Mesenchymal stem cell (in vitro differentiated cells and primary cell): ENCODE results near the gene SMAP1.

ENCODE experiments used
- DNase-seq: peaks from one replicate; pipeline ENCODE4 v3.0.0-alpha.2; 2013
- H2AFZ ChIP-seq: one replicate; pipeline ENCODE4 v1.6.1; 2013; ENCODE audit warnings: low read depth, mild to moderate bottlenecking, control low read depth, inconsistent platforms, low read length, moderate library complexity
- H2AK5ac ChIP-seq: 2 replicates; pipeline ENCODE4 v1.6.1; 2013; ENCODE audit warnings: low read length, moderate library complexity, mild to moderate bottlenecking, inconsistent platforms; ENCODE audit not compliant: severe bottlenecking
- H2BK120ac ChIP-seq: one replicate; pipeline ENCODE4 v1.6.1; 2013; ENCODE audit warnings: low read depth, mild to moderate bottlenecking, inconsistent platforms, low read length, moderate library complexity
- H2BK12ac ChIP-seq, 2 experiments: one replicate each; pipeline ENCODE4 v1.6.1; 2013; ENCODE audit warnings: inconsistent platforms in 2 of 2, low read length in 2 of 2, mild to moderate bottlenecking in 2 of 2, moderate library complexity in 2 of 2, control low read depth in 1 of 2
- H2BK15ac ChIP-seq: one replicate; pipeline ENCODE4 v1.6.1; 2013; ENCODE audit warnings: mild to moderate bottlenecking, low read depth, inconsistent platforms; ENCODE audit not compliant: poor library complexity, severe bottlenecking
- H2BK5ac ChIP-seq: 2 replicates; pipeline ENCODE4 v1.6.1; 2013; ENCODE audit warnings: low read depth, mild to moderate bottlenecking, low read length, control low read depth, inconsistent platforms; ENCODE audit not compliant: poor library complexity, severe bottlenecking
- H3K14ac ChIP-seq, 2 experiments: one replicate each; pipeline ENCODE4 v1.6.1; 2013; ENCODE audit warnings: inconsistent platforms in 2 of 2, low read length in 2 of 2, control low read depth in 1 of 2, mild to moderate bottlenecking in 1 of 2, moderate library complexity in 1 of 2
- H3K18ac ChIP-seq, 2 experiments: one replicate each; pipeline ENCODE4 v1.6.1; 2013; ENCODE audit warnings: inconsistent platforms in 2 of 2, low read length in 2 of 2, control low read depth in 1 of 2, low read depth in 1 of 2, mild to moderate bottlenecking in 1 of 2
- H3K23ac ChIP-seq, 2 experiments: one replicate each; pipeline ENCODE4 v1.6.1; 2013; ENCODE audit warnings: inconsistent platforms in 2 of 2, low read length in 2 of 2, mild to moderate bottlenecking in 2 of 2, moderate library complexity in 2 of 2, control low read depth in 1 of 2
- H3K27ac ChIP-seq: 2 replicates; pipeline ENCODE4 v1.5.1; 2013; ENCODE audit warnings: mild to moderate bottlenecking, moderate library complexity, low read length, control low read depth, inconsistent platforms; ENCODE audit not compliant: poor library complexity, severe bottlenecking
- H3K27me3 ChIP-seq, 2 experiments: 2 replicates each; pipeline versions ENCODE4 v1.6.1 to v1.7.0; 2013; ENCODE audit warnings: low read length in 2 of 2, mild to moderate bottlenecking in 2 of 2, moderate library complexity in 2 of 2, control low read depth in 1 of 2, inconsistent platforms in 1 of 2; ENCODE audit not compliant: control insufficient read depth in 1 of 2, insufficient read depth in 1 of 2
- H3K36me3 ChIP-seq, 2 experiments: 2 replicates each; pipeline versions ENCODE4 v1.6.1 to v1.7.0; 2013; ENCODE audit warnings: low read length in 2 of 2, control low read depth in 1 of 2, inconsistent platforms in 1 of 2, low read depth in 1 of 2, mild to moderate bottlenecking in 1 of 2; ENCODE audit not compliant: insufficient read depth in 2 of 2, control insufficient read depth in 1 of 2
- H3K4ac ChIP-seq, 2 experiments: one replicate each; pipeline ENCODE4 v1.6.1; 2013; ENCODE audit warnings: inconsistent platforms in 2 of 2, low read length in 2 of 2, mild to moderate bottlenecking in 2 of 2, moderate library complexity in 2 of 2, control low read depth in 1 of 2, low read depth in 1 of 2
- H3K4me1 ChIP-seq: 2 replicates; pipeline ENCODE4 v1.6.1; 2013; ENCODE audit warnings: low read depth, low read length, control low read depth; ENCODE audit not compliant: control insufficient read depth, insufficient read depth
- H3K4me2 ChIP-seq: 2 replicates; pipeline ENCODE4 v1.6.1; 2013; ENCODE audit warnings: low read length, mild to moderate bottlenecking, inconsistent platforms; ENCODE audit not compliant: poor library complexity, severe bottlenecking
- H3K4me3 ChIP-seq, 2 experiments: 2 replicates each; pipeline versions ENCODE4 v1.5.1 to v1.7.0; 2013; ENCODE audit warnings: low read length in 2 of 2, mild to moderate bottlenecking in 2 of 2, control low read depth in 1 of 2, low read depth in 1 of 2; ENCODE audit not compliant: insufficient read depth in 1 of 2
- H3K79me1 ChIP-seq: replicated peaks from 2 replicates; pipeline ENCODE4 v1.6.1; 2013; ENCODE audit warnings: mild to moderate bottlenecking, control low read depth, low read length, inconsistent platforms; ENCODE audit not compliant: poor library complexity, severe bottlenecking
- H3K9ac ChIP-seq: 2 replicates; pipeline ENCODE4 v1.7.0; 2013; ENCODE audit warnings: mild to moderate bottlenecking, low read length, moderate library complexity
- H3K9me3 ChIP-seq: 2 replicates; pipeline ENCODE4 v1.7.0; 2013; ENCODE audit warnings: mild to moderate bottlenecking, low read length; ENCODE audit not compliant: control insufficient read depth
- H4K8ac ChIP-seq: one replicate; pipeline ENCODE4 v1.6.1; 2013; ENCODE audit warnings: inconsistent platforms, mild to moderate bottlenecking, low read length, moderate library complexity
- H4K91ac ChIP-seq: one replicate; pipeline ENCODE4 v1.6.1; 2013; ENCODE audit warnings: mild to moderate bottlenecking, low read length, inconsistent platforms
- WGBS: methylation state at CpG from one replicate; pipeline ENCODE4 v1.1.7; 2013; ENCODE audit warnings: mixed read lengths; 5-methylcytosine and 5-hydroxymethylcytosine counted together

Gene SMAP1

DNA sequence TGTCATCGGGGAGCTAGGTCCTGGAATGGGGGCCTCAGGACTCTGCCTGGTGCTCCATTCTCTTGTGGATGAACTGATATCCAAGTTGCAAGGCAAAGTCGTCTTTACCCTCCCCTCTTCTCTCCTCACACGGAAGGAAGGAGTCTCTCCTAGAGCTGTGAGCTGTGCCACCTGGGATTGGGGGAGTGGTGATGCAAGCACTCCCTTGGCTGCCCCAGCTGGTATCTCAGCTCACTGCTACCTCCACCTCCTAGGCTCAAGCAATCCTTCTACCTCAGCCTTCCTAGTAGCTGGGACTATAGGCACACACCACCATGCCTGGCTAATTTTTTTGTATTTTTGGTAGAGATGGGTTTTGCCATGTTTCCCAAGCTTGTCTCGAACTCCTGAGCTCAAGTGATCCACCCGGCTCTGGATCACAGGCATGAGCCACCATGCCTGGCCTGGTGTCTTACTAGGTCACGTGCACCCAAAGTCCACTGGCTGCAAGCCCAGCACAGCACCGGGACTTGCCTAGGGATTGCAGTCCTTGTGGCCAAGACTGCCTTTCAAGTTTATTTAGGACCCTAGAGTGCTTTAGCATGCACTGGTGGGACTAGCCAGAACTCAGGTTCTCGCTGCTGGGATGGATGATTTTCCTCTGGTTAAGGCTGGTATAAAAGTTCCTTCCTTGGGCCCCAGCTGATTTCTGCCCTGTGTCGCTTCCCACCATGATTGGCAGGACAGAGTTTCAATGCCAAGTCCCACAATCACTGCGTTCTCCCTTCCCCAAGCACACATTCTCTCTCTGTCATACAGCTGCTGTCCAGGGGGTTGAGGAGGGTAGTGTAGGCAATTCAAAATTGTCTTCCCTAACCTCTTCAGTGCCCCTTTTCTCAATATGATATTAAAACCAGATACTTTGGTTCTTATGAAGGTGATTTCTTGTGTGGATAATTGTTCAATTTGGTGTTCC lies 33.5 kb downstream of the SMAP1 start:
- no peak overlapping the region for H2BK5ac ChIP-seq
- no peak overlapping the region for H3K4ac ChIP-seq
- H3K14ac ChIP-seq, result no peak overlapping the region
- no peak overlapping the region for H3K27ac ChIP-seq
- no peak overlapping the region for H2AK5ac ChIP-seq
- H4K91ac ChIP-seq, result no peak overlapping the region
- H2BK15ac ChIP-seq, result no peak overlapping the region
- no peaks in the 10 kb centered on the region for H3K9me3 ChIP-seq
- WGBS, result 92% methylated on average over 8 of the region's 10 CpGs
- H3K23ac ChIP-seq, result no peak overlapping the region
- H3K4me2 ChIP-seq, result no peak overlapping the region
- no peak for DNase-seq
- no peaks in the 10 kb centered on the region for H3K4me1 ChIP-seq
- no peak overlapping the region for H2BK120ac ChIP-seq
- H3K36me3 ChIP-seq, result peaks cover 9 to 19% of the 10 kb centered on the region in 2 experiments
- H3K18ac ChIP-seq, result no peak overlapping the region
- peaks cover 28% of the 10 kb centered on the region for H3K79me1 ChIP-seq
- no peak overlapping the region for H3K4me3 ChIP-seq
- no peak overlapping the region for H3K9ac ChIP-seq
- H2AFZ ChIP-seq, result no peak overlapping the region
- no peak overlapping the region for H2BK12ac ChIP-seq
- H4K8ac ChIP-seq, result no peak overlapping the region
- no peaks in the 10 kb centered on the region for H3K27me3 ChIP-seq

DNA sequence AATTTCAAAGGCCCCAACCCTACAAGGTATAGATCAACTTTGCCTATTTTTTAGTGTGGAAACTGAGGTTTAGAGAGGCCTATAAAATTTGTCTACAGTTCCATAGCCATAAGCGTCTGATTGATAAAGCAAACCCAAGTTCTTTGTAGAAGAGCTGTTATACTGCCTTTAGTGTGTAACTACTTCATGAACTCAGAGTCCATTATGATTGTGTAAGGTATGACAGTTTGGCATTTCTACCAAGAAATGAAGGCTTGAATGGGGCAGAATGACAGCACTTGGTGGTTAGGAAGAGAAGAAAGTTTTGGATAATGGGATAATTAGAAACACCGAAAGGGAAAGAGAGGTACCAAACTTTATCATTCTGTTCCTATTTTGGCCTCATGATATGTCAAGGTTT lies 38.1 kb downstream of the SMAP1 start:
- no peak overlapping the region for H2AFZ ChIP-seq
- H3K36me3 ChIP-seq, result peaks cover 0 to 2% of the 10 kb centered on the region in 2 experiments
- H4K8ac ChIP-seq, result no peak overlapping the region
- WGBS, result 100% methylated on average over 2 of the region's 2 CpGs
- no peak overlapping the region for H2BK12ac ChIP-seq
- H3K14ac ChIP-seq, result no peak overlapping the region
- H3K18ac ChIP-seq, result no peak overlapping the region
- no peak overlapping the region for H3K4me2 ChIP-seq
- no peak overlapping the region for H4K91ac ChIP-seq
- no peak for DNase-seq
- no peak overlapping the region for H2BK15ac ChIP-seq
- H2BK5ac ChIP-seq, result no peak overlapping the region
- no peak overlapping the region for H2BK120ac ChIP-seq
- peaks cover 20% of the 10 kb centered on the region for H3K79me1 ChIP-seq
- H3K27me3 ChIP-seq, result no peaks in the 10 kb centered on the region
- H3K23ac ChIP-seq, result no peak overlapping the region
- no peaks in the 10 kb centered on the region for H3K9me3 ChIP-seq
- H3K4me1 ChIP-seq, result no peaks in the 10 kb centered on the region
- no peak overlapping the region for H3K9ac ChIP-seq
- H3K4ac ChIP-seq, result no peak overlapping the region
- H3K4me3 ChIP-seq, result no peak overlapping the region
- H3K27ac ChIP-seq, result no peak overlapping the region
- H2AK5ac ChIP-seq, result no peak overlapping the region

DNA sequence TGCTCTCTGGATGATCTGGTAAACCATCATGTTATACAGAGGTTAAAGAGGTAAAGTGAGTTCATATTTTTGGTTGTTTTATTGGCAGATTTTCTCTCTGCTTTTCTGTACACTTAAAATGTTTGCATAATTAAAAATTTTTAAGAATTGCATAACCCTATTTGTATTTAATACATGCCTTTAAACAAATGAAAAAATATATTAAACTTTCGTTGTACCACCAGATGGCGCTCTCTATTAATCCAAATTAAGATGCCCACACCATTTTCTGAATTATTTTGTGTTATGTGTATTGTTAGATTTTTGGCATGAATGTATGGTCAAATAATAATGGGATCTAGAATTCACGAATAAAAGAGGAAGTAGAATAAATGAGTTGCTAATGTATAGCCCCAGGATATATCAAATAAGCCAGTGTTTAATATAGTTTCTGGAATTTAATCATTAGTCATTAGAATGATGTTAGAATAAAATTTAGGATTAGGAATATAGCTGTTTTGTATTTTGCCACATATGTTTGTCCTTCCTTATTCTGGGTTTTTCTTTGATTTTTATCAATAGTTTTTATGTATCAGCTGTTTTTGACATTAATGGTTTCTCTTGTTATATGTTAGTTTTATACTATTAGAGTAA lies 38.9 kb downstream of the SMAP1 start:
- H2AK5ac ChIP-seq, result no peak overlapping the region
- H3K9ac ChIP-seq, result no peak overlapping the region
- peaks cover 12% of the 10 kb centered on the region for H3K79me1 ChIP-seq
- no peak overlapping the region for H3K4me3 ChIP-seq
- no peak overlapping the region for H3K27ac ChIP-seq
- H3K18ac ChIP-seq, result no peak overlapping the region
- no peak overlapping the region for H3K4ac ChIP-seq
- no peak overlapping the region for H2BK12ac ChIP-seq
- no peak overlapping the region for H2BK15ac ChIP-seq
- WGBS, result 11% methylated on average over 1 of the region's 3 CpGs
- no peak overlapping the region for H3K4me2 ChIP-seq
- no peaks in the 10 kb centered on the region for H3K4me1 ChIP-seq
- no peak overlapping the region for H2AFZ ChIP-seq
- H3K9me3 ChIP-seq, result no peaks in the 10 kb centered on the region
- H3K36me3 ChIP-seq, result no peaks in the 10 kb centered on the region
- no peak overlapping the region for H3K23ac ChIP-seq
- H4K8ac ChIP-seq, result no peak overlapping the region
- DNase-seq, result peak; percentile 47
- no peak overlapping the region for H2BK120ac ChIP-seq
- no peak overlapping the region for H3K14ac ChIP-seq
- no peaks in the 10 kb centered on the region for H3K27me3 ChIP-seq
- no peak overlapping the region for H4K91ac ChIP-seq
- H2BK5ac ChIP-seq, result no peak overlapping the region

DNA sequence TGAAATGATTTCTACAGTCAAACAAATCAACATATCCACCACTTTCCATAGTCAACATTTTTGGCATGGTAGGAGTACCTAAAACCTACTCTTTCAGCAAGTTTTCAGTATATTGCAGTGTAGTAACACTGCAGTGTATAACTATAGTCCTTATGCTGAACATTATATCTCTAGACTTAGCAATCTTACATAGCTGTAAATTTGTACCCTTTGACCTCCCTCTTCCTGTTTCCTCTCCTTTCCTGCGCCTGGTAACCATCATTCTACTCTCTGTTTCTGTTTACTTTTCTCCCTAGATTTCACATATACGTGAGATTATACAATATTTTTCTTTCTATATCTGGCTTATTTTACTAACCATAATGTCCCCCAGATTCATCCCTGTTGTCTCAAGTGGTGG lies 40.2 kb downstream of the SMAP1 start:
- Histone ChIP-seq H3K9ac (no peak overlapping the region), H3K4me2 (no peak overlapping the region), H3K27ac (no peak overlapping the region), H3K14ac (no peak overlapping the region), H2BK120ac (no peak overlapping the region), H3K36me3 (no peaks in the 10 kb centered on the region), H2BK5ac (no peak overlapping the region), H4K91ac (no peak overlapping the region), H2BK12ac (no peak overlapping the region), H3K4me3 (no peak overlapping the region), H3K23ac (no peak overlapping the region), H3K79me1 (peaks cover 10% of the 10 kb centered on the region), H3K27me3 (no peaks in the 10 kb centered on the region), H3K9me3 (no peaks in the 10 kb centered on the region), H4K8ac (no peak overlapping the region), H3K4ac (no peak overlapping the region), H2AK5ac (no peak overlapping the region), H3K4me1 (no peaks in the 10 kb centered on the region), H2AFZ (no peak overlapping the region), H2BK15ac (no peak overlapping the region), H3K18ac (no peak overlapping the region)
- 67% methylated on average over 2 of the region's 2 CpGs for WGBS
- no peak for DNase-seq
